GM18858 (cell line): ENCODE measurements around the gene ZNF385A.
"Not testable (repeated sequence)": the region's sequence is repeated elsewhere in the genome, so short reads cannot be mapped to it uniquely, and the experiment has no call there.

ENCODE experiments used
- ATAC-seq: cut with Tn5 transposase; IDR thresholded peaks from one replicate; pipeline ENCODE4 v1.9.1; 2021; ENCODE audit not compliant: unreplicated experiment

ZNF385A gene

GRCh38 chr12:54357506-54358190, 26.9 kb downstream of the ZNF385A start:
- no peak for ATAC-seq

DNA sequence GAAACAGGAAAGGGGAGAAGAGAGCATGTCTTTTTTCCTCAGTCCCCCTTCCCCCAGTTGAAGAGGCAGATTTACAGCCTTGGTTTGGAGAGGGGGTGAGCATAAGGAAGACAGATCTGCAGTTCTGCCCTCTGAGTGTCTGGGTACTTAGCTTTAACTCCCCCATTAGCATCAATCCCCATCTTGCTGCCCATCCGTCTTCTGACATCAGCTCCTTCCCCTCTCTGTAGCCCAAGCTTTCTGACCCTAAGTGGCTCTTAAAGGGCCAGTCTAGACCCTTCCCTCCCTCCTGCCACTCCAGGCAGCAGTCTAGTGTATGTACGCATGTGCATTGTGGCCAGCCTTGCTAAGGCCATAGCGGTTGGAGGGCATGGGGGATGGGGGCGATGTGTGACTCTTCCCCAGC, 27.6 kb downstream of the ZNF385A start:
- no peak for ATAC-seq

DNA sequence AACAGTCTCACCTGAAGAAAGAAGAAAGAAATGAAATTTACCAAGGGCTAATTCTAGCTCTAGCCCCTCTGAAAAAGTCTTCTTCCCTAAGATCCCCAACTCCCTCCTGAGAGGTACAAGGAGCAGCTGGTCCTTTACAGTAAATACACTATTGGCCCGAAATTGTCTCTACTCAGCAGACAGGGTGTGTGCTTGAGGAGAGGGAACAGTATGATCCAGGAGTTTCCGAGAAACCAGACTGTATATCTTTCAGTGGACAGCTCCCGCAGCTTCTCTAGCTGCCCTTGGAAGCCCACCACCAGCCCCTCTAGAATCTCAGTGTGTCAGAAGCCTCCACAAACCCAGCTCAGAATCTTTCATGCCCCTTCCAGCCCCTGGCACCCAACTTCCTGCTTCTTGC, 28.3 kb downstream of the ZNF385A start:
- no peak for ATAC-seq

DNA sequence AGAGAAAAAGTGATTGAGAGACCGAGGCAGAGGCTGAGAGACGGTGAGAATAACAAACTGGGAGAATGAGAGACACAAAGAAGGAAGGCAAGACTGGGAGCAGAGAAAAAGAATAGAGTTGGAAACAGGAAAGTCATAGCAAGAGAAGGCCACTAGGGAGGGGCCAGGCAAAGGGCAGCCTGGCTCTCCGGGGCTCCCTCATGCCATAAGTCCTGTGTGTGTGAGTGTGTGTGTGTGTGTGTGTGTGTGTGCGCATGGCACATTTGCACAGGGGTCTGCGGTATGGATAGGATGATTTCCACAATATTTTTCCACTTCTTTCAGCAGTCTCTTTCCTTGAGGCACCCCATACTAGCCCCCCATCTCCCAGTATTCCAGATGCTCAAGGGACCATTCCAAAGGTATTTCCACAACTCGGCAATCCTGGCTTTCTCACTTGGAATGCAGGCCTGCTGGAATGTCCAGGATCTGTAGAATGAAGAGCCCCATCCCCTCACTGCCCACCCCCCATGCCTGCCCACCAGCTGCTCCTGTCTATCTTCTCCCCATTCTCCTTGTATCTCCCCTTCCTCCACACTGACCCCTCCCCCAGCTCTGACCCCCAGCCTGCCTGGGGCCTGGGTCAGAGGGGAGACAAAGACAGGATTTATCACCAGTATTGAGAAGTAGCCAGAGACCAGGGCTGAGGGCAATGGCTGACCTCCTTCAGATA, 29.3 kb downstream of the ZNF385A start:
- ATAC-seq, result no peak

GRCh38 chr12:54354271-54354670, 30.3 kb downstream of the ZNF385A start:
- not testable (repeated sequence) for ATAC-seq

DNA sequence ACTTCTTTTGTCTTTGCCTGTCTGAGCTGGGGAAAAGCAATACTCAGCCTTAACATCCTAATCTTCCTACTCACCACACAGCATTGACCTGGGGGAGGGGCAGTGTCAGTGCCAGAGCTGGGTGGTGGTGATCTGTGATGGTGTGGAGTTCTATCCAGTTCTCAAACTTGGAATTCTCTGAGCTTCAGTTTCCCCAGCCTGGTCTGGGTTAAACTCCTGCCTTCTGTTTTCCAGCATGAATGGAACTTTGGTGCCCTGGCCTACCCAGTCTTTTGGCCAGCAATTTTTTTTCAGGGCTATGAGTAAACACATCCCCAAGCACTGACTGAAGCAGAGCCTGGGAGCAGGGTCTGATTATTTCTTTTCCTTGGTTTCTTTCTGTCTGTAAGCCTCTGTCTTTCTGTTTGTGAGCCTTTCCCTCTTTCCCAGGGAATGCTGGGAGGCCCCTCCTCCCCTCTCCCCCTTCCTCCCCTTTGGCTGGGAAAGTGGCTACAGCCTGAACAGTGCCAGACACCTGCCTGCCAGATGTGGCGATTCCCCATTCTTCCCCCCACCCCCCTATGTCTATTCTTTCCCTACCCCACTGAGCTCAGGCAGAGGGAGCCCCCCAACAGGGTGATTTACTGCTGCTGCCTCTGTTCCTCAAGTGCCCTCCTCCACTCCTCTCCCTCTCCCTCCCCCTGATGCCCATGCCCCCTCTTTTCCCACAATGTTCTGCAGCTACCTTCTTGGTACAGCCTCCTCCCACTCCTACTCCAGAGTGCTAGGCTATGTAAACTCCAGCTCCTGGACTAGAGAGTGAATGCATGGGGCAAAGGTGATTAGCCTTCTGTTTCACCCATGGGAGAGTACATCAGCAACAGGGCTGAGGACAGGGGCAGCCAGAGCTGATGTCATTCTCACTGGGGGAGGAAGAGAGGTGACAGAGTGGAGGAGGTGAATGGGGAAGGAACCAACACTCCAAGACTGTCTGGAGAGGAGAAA, 31.4 kb downstream of the ZNF385A start:
- ATAC-seq, result no peak

DNA sequence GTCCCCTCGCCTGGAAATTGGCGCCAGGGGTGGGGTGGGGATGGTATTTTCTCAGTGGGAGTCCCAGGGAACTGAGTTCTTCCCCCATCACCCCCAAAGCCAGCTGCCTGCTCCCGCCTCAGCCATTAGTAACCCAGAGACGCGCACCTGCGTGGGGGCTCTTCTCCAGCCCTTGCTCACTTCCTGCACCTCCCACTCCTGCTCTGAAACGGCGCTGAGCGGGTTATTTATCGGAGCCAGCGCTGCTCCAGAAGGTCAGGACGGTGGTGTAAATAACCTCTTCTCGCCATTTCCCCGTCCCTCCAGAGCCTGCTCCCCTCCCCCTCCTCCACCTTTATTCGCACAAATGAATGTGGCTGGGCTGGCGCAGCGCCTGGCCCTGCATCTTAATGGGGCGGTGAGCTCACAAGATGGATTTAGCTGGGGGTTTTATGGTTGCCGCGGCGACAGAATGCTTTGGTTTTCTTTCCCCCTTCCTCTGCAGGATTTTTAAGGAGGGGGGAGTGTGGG, 32.5 kb downstream of the ZNF385A start:
- no peak for ATAC-seq

- ATAC-seq, result no peak
Measured at GRCh38 chr12:54351341-54351740, 33.2 kb downstream of the ZNF385A start.

DNA sequence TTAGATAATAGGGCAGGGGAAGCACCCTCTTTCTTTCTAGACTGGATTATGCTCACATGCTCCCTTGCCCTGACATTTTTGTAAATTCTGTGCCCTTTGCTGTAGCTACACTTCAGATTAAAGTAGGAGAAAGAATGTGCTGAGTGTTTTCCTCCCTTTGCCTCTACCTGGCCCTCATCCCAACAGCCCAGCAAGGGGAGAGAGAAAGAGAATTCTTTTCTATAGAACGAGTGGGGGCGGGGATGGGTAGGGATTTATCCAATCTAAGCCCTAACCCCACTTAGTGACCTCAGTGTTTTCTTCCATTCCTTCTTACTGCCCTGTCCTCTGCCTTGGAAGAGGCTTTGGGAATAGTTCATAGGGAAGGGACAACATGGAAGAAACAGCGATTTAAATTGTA, 33.8 kb downstream of the ZNF385A start:
- ATAC-seq, result no peak

- ATAC-seq, result no peak
Measured at GRCh38 chr12:54349679-54350078, 34.9 kb downstream of the ZNF385A start.

- no peak for ATAC-seq
Measured at GRCh38 chr12:54349036-54349435, 35.5 kb downstream of the ZNF385A start.

- ATAC-seq, result no peak
Measured at GRCh38 chr12:54341378-54342300, 42.9 kb downstream of the ZNF385A start.

DNA sequence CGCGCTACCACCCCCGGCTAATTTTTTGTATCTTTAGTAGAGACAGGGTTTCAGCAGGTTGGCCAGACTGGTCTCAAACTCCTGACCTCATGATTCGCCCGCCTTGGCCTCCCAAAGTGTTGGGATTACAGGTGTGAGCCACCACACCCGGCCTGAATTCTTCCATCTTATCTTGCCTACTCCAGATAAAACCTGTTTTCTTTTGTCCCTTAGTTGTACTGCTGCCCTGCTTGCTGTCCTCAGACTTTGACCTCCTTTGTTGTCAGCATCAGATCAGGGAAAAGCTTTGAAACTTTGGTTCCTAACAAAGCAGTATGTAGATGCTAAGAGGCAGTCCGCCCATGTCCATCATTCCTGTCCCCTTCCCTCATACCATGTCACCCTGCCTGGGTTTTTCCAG, 43.7 kb downstream of the ZNF385A start:
- no peak for ATAC-seq

GRCh38 chr12:54338698-54339296, 45.7 kb downstream of the ZNF385A start:
- ATAC-seq, result no peak

DNA sequence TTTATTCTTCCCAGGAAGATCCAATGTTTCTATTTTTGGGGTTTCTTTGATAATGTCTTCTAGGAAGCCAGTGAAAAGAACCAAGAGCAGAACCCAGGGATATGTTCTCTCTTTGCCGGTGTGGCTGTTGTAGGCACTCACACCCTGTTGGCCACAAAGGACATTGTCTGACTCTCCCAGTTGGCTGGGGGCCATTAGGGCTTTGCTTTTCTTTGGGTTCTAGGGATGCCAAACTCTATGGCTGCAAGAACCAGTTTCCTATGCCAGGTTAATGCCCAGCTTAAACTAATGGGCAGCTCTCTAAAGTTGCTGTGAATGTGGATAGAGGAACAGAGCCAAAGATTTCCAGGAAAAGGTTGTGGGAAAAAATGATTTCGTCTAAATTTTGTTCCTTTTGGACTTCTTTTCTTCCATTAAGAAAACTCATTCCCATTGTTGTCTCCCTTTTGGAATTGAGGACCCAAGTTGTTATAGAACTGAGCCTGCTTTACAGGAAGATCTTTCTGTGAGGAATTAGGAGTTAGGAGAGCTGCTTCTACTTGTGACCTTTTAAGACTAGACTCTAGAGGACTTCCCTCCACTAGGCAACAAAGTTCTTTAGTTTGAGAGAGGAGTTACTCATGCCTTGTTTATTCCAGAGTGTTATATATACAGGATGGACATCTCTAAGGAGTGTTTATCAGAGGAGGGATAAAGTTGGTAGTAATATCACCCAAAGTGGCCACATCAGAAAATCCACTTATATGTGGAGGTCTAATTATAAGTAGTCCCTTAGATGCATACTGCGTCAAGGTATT, 46.5 kb downstream of the ZNF385A start:
- ATAC-seq, result no peak

DNA sequence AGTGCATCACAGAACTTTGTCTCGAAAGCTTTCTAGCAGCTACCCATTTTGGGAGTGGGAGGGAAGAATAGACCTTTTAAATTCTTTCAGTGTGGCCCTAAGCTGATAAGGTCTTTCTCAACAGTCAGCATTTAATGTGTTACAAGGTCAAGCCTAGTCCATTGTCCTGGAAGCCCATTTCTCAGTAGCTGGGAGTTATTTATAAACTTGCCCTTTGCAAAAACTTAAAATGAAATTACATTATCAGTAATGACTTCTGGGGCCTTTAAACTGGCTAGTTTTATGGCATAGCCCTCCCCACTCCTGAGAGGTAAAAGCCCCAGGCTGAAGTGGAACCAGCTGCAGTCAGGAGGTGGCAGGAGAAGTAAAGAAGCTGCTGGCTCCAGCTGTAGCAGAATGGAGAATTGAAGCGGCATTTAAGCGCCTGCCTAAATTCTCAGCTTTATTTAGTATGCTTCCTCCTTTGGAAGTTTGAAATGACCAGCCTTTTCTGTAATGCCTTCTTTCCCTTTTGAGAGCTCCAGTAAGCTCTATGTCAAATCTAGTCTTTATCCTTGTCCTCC, 47.2 kb downstream of the ZNF385A start:
- ATAC-seq, result no peak

DNA sequence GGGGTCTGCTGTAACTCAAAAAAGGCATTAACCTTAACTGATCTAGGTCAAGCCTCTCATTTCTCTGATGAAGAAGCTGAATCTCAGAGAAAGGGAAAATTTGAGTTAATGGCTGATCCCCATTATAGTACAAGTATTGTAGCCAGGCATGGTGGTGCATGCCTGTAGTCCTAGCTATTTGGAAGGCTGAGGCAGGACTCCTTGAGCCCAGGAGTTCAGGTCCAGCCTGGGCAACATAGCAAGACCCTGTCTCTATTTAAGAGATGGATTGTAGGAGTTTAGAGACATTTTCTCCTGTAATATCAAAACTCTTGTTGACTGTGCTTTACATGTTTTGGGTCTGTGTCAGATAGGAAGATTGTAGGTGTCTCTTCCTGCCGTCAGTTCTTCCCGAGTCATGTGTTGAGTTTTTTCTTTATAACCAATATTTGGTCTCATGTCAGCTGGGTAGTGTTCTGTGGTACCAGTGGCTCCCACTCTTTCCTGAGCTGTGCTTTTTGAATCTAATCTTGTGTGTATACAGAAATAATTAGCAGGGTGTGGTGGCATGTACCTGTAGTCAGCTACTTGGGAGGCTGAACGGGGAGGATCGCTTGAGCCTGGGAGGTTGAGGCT, 51.0 kb downstream of the ZNF385A start:
- ATAC-seq, result no peak

- ATAC-seq, result no peak
Measured at GRCh38 chr12:54331461-54331860, 53.1 kb downstream of the ZNF385A start.
